Measurements from ENCODE around the gene LAMA2. TPM values are rescaled to one million over a fixed set of nuclear protein-coding genes. Genes with fewer than 3 reads are reported as not detected.

The LAMA2 gene
- total and polyA plus RNA-seq, 2 of the 8 experiments (the other 6 are each of a cell fraction or from before 2014, with no cell fraction given), result 1.3 to 3.8 TPM

GRCh38 chr6:129263176-129263575 is 380.2 kb downstream of the LAMA2 start:
- WGBS, 2 experiments (ENCODE audit: extremely low coverage in 1 of 2, insufficient coverage in 1 of 2, insufficient read length in 1 of 2, insufficient replicate concordance in 2 of 2, low coverage in 1 of 2, low lambda C conversion rate in 2 of 2, missing lambda C conversion rate in 1 of 2), result 91% methylated on average over 8 of the region's 8 CpGs; no CpG with 5 or more reads in 1 of the 2 experiments
- H3K14ac ChIP-seq (ENCODE audit: insufficient read length), result no peak overlapping the region
- H2AK5ac ChIP-seq (ENCODE audit: low read depth, low read length), result no peak overlapping the region
- H3K4me1 ChIP-seq (replicated peaks in 1 of 4; ENCODE audit: control insufficient read depth in 3 of 4, insufficient read depth in 4 of 4, low read length in 3 of 4), result no peaks in the 10 kb centered on the region
- DNase-seq (ENCODE audit: low read depth in 1 of 2, low spot score in 2 of 2), result no peak
- no peak overlapping the region for H3K9ac ChIP-seq (replicated peaks in 1 of 4; ENCODE audit: extremely low read depth in 1 of 4, low read depth in 3 of 4, low read length in 3 of 4)
- H3K23ac ChIP-seq (ENCODE audit: insufficient read length), result no peak overlapping the region
- no peak overlapping the region for H3K27ac ChIP-seq (ENCODE audit: low read depth, low read length)
- no peak overlapping the region for H4K5ac ChIP-seq (ENCODE audit: insufficient read length, low read depth, low read length)
- ChIA-PET CTCF (ENCODE audit: partially characterized antibody) (interaction anchor here (2.0 to 4.2 kb wide), 2 partner anchors 11 kb away, joined by 4 to 27 read pairs; no protein-coding TSS in a partner anchor), POLR2A (ENCODE audit: partially characterized antibody) (no interaction called here)
- no peaks in the 10 kb centered on the region for H3K27me3 ChIP-seq (replicated peaks in 1 of 4; ENCODE audit: control insufficient read depth in 3 of 4, extremely low read depth in 1 of 4, insufficient read depth in 3 of 4, low read length in 3 of 4)
- no peak overlapping the region for H3K4me3 ChIP-seq (ENCODE audit: extremely low read depth in 1 of 4, insufficient read depth in 2 of 4, low read depth in 3 of 4, low read length in 4 of 4)
- no peak overlapping the region for H4K8ac ChIP-seq (ENCODE audit: extremely low read depth, insufficient read depth, low read length)
- no peak overlapping the region for H3K4me2 ChIP-seq (ENCODE audit: insufficient read depth in 1 of 2, low read depth in 2 of 2, low read length in 2 of 2)
- H4K91ac ChIP-seq (replicated peaks; ENCODE audit: insufficient read length, low read length), result no peak overlapping the region
- H2BK15ac ChIP-seq (ENCODE audit: low read length), result no peak overlapping the region
- no peaks in the 10 kb centered on the region for H3K36me3 ChIP-seq (ENCODE audit: control insufficient read depth in 2 of 4, insufficient read depth in 4 of 4, low read length in 3 of 4)
- H3K18ac ChIP-seq (ENCODE audit: extremely low read depth, low read length), result no peak overlapping the region
- no peaks in the 10 kb centered on the region for H3K79me1 ChIP-seq (ENCODE audit: low read depth, low read length)
- H3K4ac ChIP-seq (replicated peaks; ENCODE audit: insufficient read length, low read depth, low read length), result no peak overlapping the region
- no peaks in the 10 kb centered on the region for H4K20me1 ChIP-seq (replicated peaks in 1 of 2; ENCODE audit: control insufficient read depth in 1 of 2, insufficient read depth in 2 of 2, low read length in 2 of 2)
- H2BK5ac ChIP-seq (ENCODE audit: low read depth, low read length), result no peak overlapping the region
- no peaks in the 10 kb centered on the region for H3K9me3 ChIP-seq (ENCODE audit: insufficient read depth in 2 of 2, low read depth in 1 of 2, low read length in 1 of 2)
- no peak for FAIRE-seq
- H2BK12ac ChIP-seq (ENCODE audit: low read depth, low read length), result no peak overlapping the region
- no peak overlapping the region for H2BK120ac ChIP-seq (replicated peaks; ENCODE audit: low read depth, low read length)
- no peak overlapping the region for H2BK20ac ChIP-seq (ENCODE audit: low read length)
- no peaks in the 10 kb centered on the region for H3K23me2 ChIP-seq (ENCODE audit: low read depth, low read length)
- TF ChIP-seq EGR1 (IDR thresholded peaks at IDR 0.05; ENCODE audit: borderline replicate concordance, low read depth, low read length) (no peak), YY1 (IDR thresholded peaks at IDR 0.05; ENCODE audit: low read depth, low read length) (no peak), ATF2 (IDR thresholded peaks at IDR 0.05; ENCODE audit: low read length) (no peak), E2F6 (IDR thresholded peaks at IDR 0.05) (no peak), POU5F1 (IDR thresholded peaks at IDR 0.05; ENCODE audit: low read depth, low read length) (no peak), MAFK (IDR thresholded peaks at IDR 0.05; ENCODE audit: low read depth, low read length) (no peak)
- no peak overlapping the region for H2AFZ ChIP-seq (ENCODE audit: low read length)
- H3K56ac ChIP-seq (replicated peaks; ENCODE audit: insufficient read length, low read depth, low read length), result no peak overlapping the region
- no peaks in the 10 kb centered on the region for H3K79me2 ChIP-seq (ENCODE audit: control insufficient read depth in 1 of 2, insufficient read depth in 2 of 2, low read length in 2 of 2)
